ENCODE measurements around the gene NAPSA. TPM values are rescaled to one million over a fixed set of nuclear protein-coding genes. Genes with fewer than 3 reads are reported as not detected.

Gene NAPSA
- total and polyA plus RNA-seq, 10 of the 15 experiments (the other 5 are each of a cell fraction or from before 2014, with no cell fraction given), result 6.7 to 45.4 (median 17.1) TPM

- H3K79me2 ChIP-seq (ENCODE audit: control insufficient read depth, insufficient read depth, low read length), result peaks cover 7% of the 10 kb centered on the region
- no TSS peak for BruUV-seq (replicated peaks)
- H3K4me1 ChIP-seq (ENCODE audit: control insufficient read depth, insufficient read depth, low read length), result peaks cover 7% of the 10 kb centered on the region; the same call in 1 of the 2 replicates
- no peak overlapping the region for H3K9ac ChIP-seq (ENCODE audit: control insufficient read depth, insufficient read depth, low read length)
- H4K20me1 ChIP-seq (ENCODE audit: control insufficient read depth, insufficient read depth), result no peaks in the 10 kb centered on the region
- no peaks in the 10 kb centered on the region for H3K9me3 ChIP-seq (replicated peaks; ENCODE audit: control insufficient read depth, insufficient read depth, low read length)
- ATAC-seq (no peak), DNase-seq (ENCODE audit: low read depth, low spot score) (no peak), FAIRE-seq (no peak)
- H3K36me3 ChIP-seq (ENCODE audit: control insufficient read depth in 2 of 2, insufficient read depth in 2 of 2, low read length in 1 of 2), result peaks cover 5 to 16% of the 10 kb centered on the region in 2 experiments; a peak in 3 of 4 replicates
- ChIA-PET CTCF (interaction anchor here (0.8 kb wide), 1 partner anchor 81 kb away, joined by 3 read pairs; no protein-coding TSS in a partner anchor), SMC1A (ENCODE audit: uncharacterized antibody, unreplicated experiment) (no interaction called here), POLR2A (interaction anchor here (0.6 to 0.7 kb wide), 2 partner anchors 15 to 81 kb away, joined by 3 read pairs; no protein-coding TSS in a partner anchor), RAD21 (ENCODE audit: unreplicated experiment) (interaction anchor here (0.7 kb wide), 1 partner anchor 81 kb away, joined by 3 read pairs; no protein-coding TSS in a partner anchor)
- no peak overlapping the region for H3K27ac ChIP-seq (ENCODE audit: control insufficient read depth, insufficient read depth)
- H3K27me3 ChIP-seq (replicated peaks in 1 of 2; ENCODE audit: control insufficient read depth in 2 of 2, insufficient read depth in 2 of 2, low read length in 1 of 2), result no peaks in the 10 kb centered on the region
- no peak overlapping the region for H3K4me2 ChIP-seq (ENCODE audit: control insufficient read depth, insufficient read depth)
- no peak overlapping the region for H3K4me3 ChIP-seq
- WGBS (ENCODE audit: insufficient coverage, insufficient replicate concordance, low lambda C conversion rate, missing lambda C conversion rate), result 96% methylated on average over 11 of the region's 11 CpGs
- intact Hi-C loops (cut with micrococcal nuclease; ENCODE audit: unreplicated experiment) (no loop called here), in situ Hi-C loops (cut with MboI) (no loop called here)
- H2AFZ ChIP-seq (ENCODE audit: control insufficient read depth, low read depth, low read length), result no peak overlapping the region
- TF ChIP-seq NR2C1 (IDR thresholded peaks at IDR 0.05) (no peak), ZBTB33 (IDR thresholded peaks at IDR 0.05) (no peak), JUND (IDR thresholded peaks at IDR 0.05; ENCODE audit: low read depth, low read length) (no peak), PRDM15 (CRISPR knock-in tag; IDR thresholded peaks at IDR 0.05) (no peak), MXI1 (IDR thresholded peaks at IDR 0.05; ENCODE audit: low read depth, low read length) (no peak), NR2C2 (IDR thresholded peaks at IDR 0.05; ENCODE audit: borderline replicate concordance, control insufficient read depth, insufficient read length, low read depth) (no peak), SIN3A (IDR thresholded peaks at IDR 0.05; ENCODE audit: low read depth, low read length) (no peak), SMARCA5 (IDR thresholded peaks at IDR 0.05) (no peak), E2F8 (IDR thresholded peaks at IDR 0.05; ENCODE audit: low read depth, partially characterized antibody) (no peak), ZBTB4 (CRISPR knock-in tag; IDR thresholded peaks at IDR 0.05) (no peak), MTA2 (IDR thresholded peaks at IDR 0.05; ENCODE audit: low read depth) (no peak), SRF (IDR thresholded peaks at IDR 0.05; ENCODE audit: low read depth in 2 of 2, low read length in 2 of 2) (no peak), POLR2AphosphoS5 (IDR thresholded peaks at IDR 0.05; ENCODE audit: low read length) (no peak)
These were observed 14.2 kb upstream of the NAPSA start for GRCh38 chr19:50379602-50380001.

All from GM12878 (cell line).